WTC11 (cell line): ENCODE data around the gene GSTM1. TPM values are rescaled to one million over a fixed set of nuclear protein-coding genes. Genes with fewer than 3 reads are reported as not detected.
"Not testable (repeated sequence)": the region's sequence is repeated elsewhere in the genome, so short reads cannot be mapped to it uniquely, and the experiment has no call there.

Source experiments
- ATAC-seq: fragments of 200-7000 bp; cut with Tn5 transposase; 2 replicates; pipeline ENCODE4 v1.10.0; 2021; ENCODE audit warnings: mild to moderate bottlenecking, moderate library complexity
- CTCF ChIA-PET: fragments of 300-600 bp; sonication (Branson Sonifier 250); formaldehyde crosslinking; loops from one replicate; lab custom pipeline; 2021; ENCODE audit warnings: antibody characterized with exemption; lab: Charles Lee
- POLR2A ChIA-PET: fragments of 350-600 bp; sonication (Branson Sonifier 250); formaldehyde crosslinking; loops from one replicate; lab custom pipeline; 2021; ENCODE audit warnings: antibody characterized with exemption; lab: Charles Lee
- DNase-seq: peaks from one replicate; pipeline ENCODE4 v3.0.0; 2021; ENCODE audit warnings: low spot score
- H3K27ac Mint-ChIP-seq: 2 replicates; pipeline ENCODE4 v1.8.0; 2021; ENCODE audit warnings: mixed read lengths
- H3K27me3 Mint-ChIP-seq: 2 replicates; pipeline ENCODE4 v1.8.0; 2021; ENCODE audit warnings: low read depth, mild to moderate bottlenecking, moderate library complexity, mixed read lengths
- H3K36me3 Mint-ChIP-seq: 2 replicates; pipeline ENCODE4 v1.8.0; 2021; ENCODE audit warnings: mixed read lengths
- H3K4me1 Mint-ChIP-seq: 2 replicates; pipeline ENCODE4 v1.8.0; 2022; ENCODE audit warnings: mixed read lengths
- H3K4me3 Mint-ChIP-seq: 2 replicates; pipeline ENCODE4 v1.8.0; 2021; ENCODE audit warnings: mild to moderate bottlenecking, moderate library complexity, mixed read lengths
- H3K9me3 Mint-ChIP-seq: 2 replicates; pipeline ENCODE4 v1.8.0; 2021; ENCODE audit warnings: mixed read lengths
- ATF3 ChIP-seq: sonication (generic); formaldehyde crosslinking; conservative IDR thresholded peaks from 2 replicates; pipeline ENCODE4 v1.8.1; 2022; ENCODE audit warnings: mild to moderate bottlenecking, missing genetic modification reagents
- CREB1 ChIP-seq: sonication (generic); formaldehyde crosslinking; IDR thresholded peaks from 2 replicates; pipeline ENCODE4 v1.8.0; 2023; ENCODE audit warnings: mild to moderate bottlenecking, missing genetic modification reagents
- ELF4 ChIP-seq: sonication (generic); formaldehyde crosslinking; IDR thresholded peaks from 2 replicates; pipeline ENCODE4 v1.8.1; 2022; ENCODE audit warnings: low read depth, mild to moderate bottlenecking, moderate library complexity, missing genetic modification reagents
- HMGXB4 ChIP-seq: sonication (generic); formaldehyde crosslinking; IDR thresholded peaks from 2 replicates; pipeline ENCODE4 v1.8.1; 2023; ENCODE audit warnings: mild to moderate bottlenecking, moderate library complexity, missing genetic modification reagents
- JAZF1 ChIP-seq: fragments of 250-450 bp; sonication (Bioruptor Pico); IDR thresholded peaks from 2 replicates; pipeline ENCODE4 v1.9.0; 2021; ENCODE audit warnings: moderate library complexity, mild to moderate bottlenecking, inconsistent platforms
- NFE2L1 ChIP-seq: sonication (generic); formaldehyde crosslinking; IDR thresholded peaks from 2 replicates; pipeline ENCODE4 v1.8.1; 2023; ENCODE audit warnings: missing genetic modification reagents
- RORB ChIP-seq: fragments of 250-450 bp; sonication (Bioruptor Pico); IDR thresholded peaks from 2 replicates; pipeline ENCODE4 v1.9.0; 2021; ENCODE audit warnings: mild to moderate bottlenecking
- TEAD1 ChIP-seq: sonication (generic); formaldehyde crosslinking; IDR thresholded peaks from 2 replicates; pipeline ENCODE4 v1.8.0; 2022; ENCODE audit warnings: mild to moderate bottlenecking, missing genetic modification reagents
- USF1 ChIP-seq: sonication (generic); formaldehyde crosslinking; IDR thresholded peaks from 2 replicates; pipeline ENCODE4 v1.8.0; 2022; ENCODE audit warnings: mild to moderate bottlenecking, missing genetic modification reagents
- ZNF219 ChIP-seq: sonication (generic); formaldehyde crosslinking; IDR thresholded peaks from 2 replicates; pipeline ENCODE4 v1.8.0; 2023; ENCODE audit warnings: missing genetic modification reagents, mild to moderate bottlenecking, borderline replicate concordance
- ZNF532 ChIP-seq: fragments of 250-450 bp; sonication (Bioruptor Pico); IDR thresholded peaks from 2 replicates; pipeline ENCODE4 v1.9.0; 2021; ENCODE audit warnings: mild to moderate bottlenecking, borderline replicate concordance
- total RNA-seq: library from RNA; stranded (reverse); gene quantifications from 3 replicates; pipeline ENCODE4 v1.2.3, GENCODE V29; 2021

Gene GSTM1
- total RNA-seq, 1 experiment from 2014 or later: not detected

- TF ChIP-seq ZNF532 (CRISPR knock-in tag) (no peak), USF1 (CRISPR knock-in tag) (no peak), ATF3 (CRISPR knock-in tag) (no peak), JAZF1 (CRISPR knock-in tag) (no peak), NFE2L1 (CRISPR knock-in tag) (no peak), CREB1 (CRISPR knock-in tag) (no peak), ZNF219 (CRISPR knock-in tag) (no peak), TEAD1 (CRISPR knock-in tag) (no peak), RORB (no peak), ELF4 (no peak), HMGXB4 (CRISPR knock-in tag) (no peak)
- TF ChIP-seq, all 79 proteins: peak for 0
Measured at GRCh38 chr1:109705411-109705810, 17.8 kb downstream of the GSTM1 start (continued).

GRCh38 chr1:109708949-109709348, 21.3 kb downstream of the GSTM1 start:
- H3K27ac Mint-ChIP-seq, H3K4me1 Mint-ChIP-seq, H3K4me3 Mint-ChIP-seq, H3K27me3 Mint-ChIP-seq, CTCF ChIA-PET, ATAC-seq, POLR2A ChIA-PET, DNase-seq: not testable (repeated sequence)
- Mint-ChIP-seq H3K36me3 (peaks cover 20% of the 10 kb centered on the region), H3K9me3 (peaks cover 39% of the 10 kb centered on the region)

- H3K27me3 Mint-ChIP-seq, ATAC-seq, DNase-seq, POLR2A ChIA-PET, H3K27ac Mint-ChIP-seq, CTCF ChIA-PET, H3K4me1 Mint-ChIP-seq, H3K4me3 Mint-ChIP-seq: not testable (repeated sequence)
- H3K9me3 Mint-ChIP-seq: peaks cover 30% of the 10 kb centered on the region
- peaks cover 15% of the 10 kb centered on the region for H3K36me3 Mint-ChIP-seq
Measured at GRCh38 chr1:109709822-109710221, 22.2 kb downstream of the GSTM1 start.

- POLR2A ChIA-PET, DNase-seq, H3K4me3 Mint-ChIP-seq, H3K4me1 Mint-ChIP-seq, ATAC-seq, H3K27ac Mint-ChIP-seq, H3K27me3 Mint-ChIP-seq: not testable (repeated sequence)
- CTCF ChIA-PET: interaction anchor here (0.6 to 0.9 kb wide), 2 partner anchors 72 to 81 kb away, joined by 4 read pairs; no protein-coding TSS in a partner anchor
- Mint-ChIP-seq H3K36me3 (peaks cover 15% of the 10 kb centered on the region), H3K9me3 (peaks cover 27% of the 10 kb centered on the region)
Measured at GRCh38 chr1:109711593-109712320, 24.1 kb downstream of the GSTM1 start, which contains the start of gene GSTM5. GSTM5 (plus strand) TSS chr1:109712251; CDS start chr1:109712313, 62 bp downstream.
